Gastroesophageal sphincter (tissue), 4 donors: ENCODE data around the gene MCOLN2. TPM values are rescaled to one million over a fixed set of nuclear protein-coding genes. Genes with fewer than 3 reads are reported as not detected.
"Not testable (repeated sequence)": the region's sequence is repeated elsewhere in the genome, so short reads cannot be mapped to it uniquely, and the experiment has no call there.

Experiments
- ATAC-seq: fragments of 150-250 bp; one replicate; pipeline ENCODE4 v1.9.1; 2016; ENCODE audit warnings: mild to moderate bottlenecking, moderate library complexity
- H3K27ac ChIP-seq, 4 donors: fragments of 200-600 bp; sonication (generic) in 3 of 4; 1 replicate in 3 of 4; 2 replicates in 1 of 4; pipeline ENCODE4 v1.5.1; 2016 to 2019
- H3K27me3 ChIP-seq: fragments of 200-600 bp; sonication (generic); one replicate; pipeline ENCODE4 v1.5.1; 2019
- H3K36me3 ChIP-seq, 2 donors: fragments of 200-600 bp; sonication (generic); one replicate each; pipeline ENCODE4 v1.5.1; 2019; ENCODE audit warnings: control low read depth in 1 of 2
- H3K4me1 ChIP-seq, 3 donors: fragments of 200-600 bp; sonication (generic); 1 replicate in 2 of 3; 2 replicates in 1 of 3; pipeline ENCODE4 v1.5.1; 2016 to 2019; ENCODE audit warnings: control low read depth in 2 of 3
- H3K4me3 ChIP-seq, 2 donors: fragments of 200-600 bp; sonication (generic); one replicate each; pipeline ENCODE4 v1.5.1; 2019; ENCODE audit warnings: mild to moderate bottlenecking in 1 of 2, moderate library complexity in 1 of 2
- H3K9me3 ChIP-seq, 3 donors: fragments of 200-600 bp; sonication (generic); one replicate each; pipeline ENCODE4 v1.5.1; 2017 to 2019; ENCODE audit warnings: control low read depth in 2 of 3
- EP300 ChIP-seq: sonication (generic); formaldehyde crosslinking; IDR thresholded peaks from one replicate; pipeline ENCODE4 v1.6.1; 2017; ENCODE audit warnings: antibody characterized with exemption, mild to moderate bottlenecking
- POLR2A ChIP-seq, 2 donors: fragments of 450-650 bp; IDR thresholded peaks; one replicate each; pipeline ENCODE4 v1.6.1; 2017; ENCODE audit warnings: antibody characterized with exemption in 2 of 2, mild to moderate bottlenecking in 2 of 2, moderate library complexity in 1 of 2
- POLR2AphosphoS5 ChIP-seq: sonication (generic); formaldehyde crosslinking; IDR thresholded peaks from one replicate; pipeline ENCODE4 v1.6.1; 2017; ENCODE audit warnings: antibody characterized with exemption
- WGBS, 2 donors: methylation state at CpG; one replicate each; pipeline ENCODE4 v1.1.5; 2018; ENCODE audit warnings: low coverage in 1 of 2; 5-methylcytosine and 5-hydroxymethylcytosine counted together
- total RNA-seq, 4 donors: library from RNA; depleted of rRNA; stranded (reverse); fragments of >200 nt; gene quantifications; one replicate each; pipeline ENCODE4 v1.1.0, GENCODE V29; 2016
- TF ChIP-seq, protein P1 (sequence below), 4 experiments: fragments of 200-600 bp in 2 of 4; fragments of 450-650 bp in 2 of 4; sonication (generic) in 1 of 4; IDR thresholded peaks; one replicate each; pipeline ENCODE4 v1.5.1; 2017 to 2019; ENCODE audit warnings: antibody characterized with exemption in 4 of 4, mild to moderate bottlenecking in 2 of 4, moderate library complexity in 2 of 4

MCOLN2 gene
- total RNA-seq, 4 donors from 2014 or later = 0.19 to 1.9 (median 0.69) TPM

DNA sequence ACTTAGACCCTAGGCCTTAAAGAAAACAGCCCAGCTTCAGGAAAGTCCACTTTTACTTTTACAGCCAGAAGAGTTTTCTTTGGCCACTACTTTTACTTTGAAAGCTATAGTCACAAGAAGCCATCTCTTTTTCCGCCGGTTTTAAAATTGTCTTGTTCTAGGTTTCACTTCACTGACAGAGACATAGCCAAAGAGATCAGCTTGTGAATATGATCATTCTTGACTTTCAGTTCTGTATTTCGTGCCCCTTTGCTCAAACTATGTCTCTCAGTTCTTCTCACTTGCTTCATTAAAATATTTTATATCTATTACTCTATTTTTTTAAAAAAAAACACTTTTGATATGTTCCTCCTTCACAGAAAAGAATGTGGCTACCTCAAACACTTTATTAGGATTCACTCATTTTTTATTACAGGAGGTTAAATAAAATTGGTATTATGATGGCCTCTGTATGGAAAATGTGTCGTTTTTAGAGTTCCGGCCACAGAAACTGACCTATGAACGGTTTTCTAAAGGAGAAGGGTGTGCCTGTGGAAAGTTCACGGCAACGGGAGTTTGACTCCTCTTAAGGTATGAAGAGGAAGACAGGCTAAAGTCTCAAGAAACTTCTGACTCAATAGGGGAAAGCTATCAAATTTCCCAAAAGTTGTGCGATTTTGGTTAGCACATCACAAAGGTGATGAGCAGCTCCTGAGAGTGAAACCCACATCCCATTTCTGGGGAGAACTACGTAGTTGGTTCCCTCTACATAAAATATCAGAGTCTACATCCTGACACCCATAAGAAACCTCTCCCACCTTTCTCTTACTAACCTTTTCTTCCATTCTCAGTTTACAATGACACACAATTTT is 1.2 kb downstream of the MCOLN2 start:
- H3K4me1 ChIP-seq = peaks cover 3 to 26% (median 9%) of the 10 kb centered on the region in 3 donors
- H3K27me3 ChIP-seq = peaks cover 43% of the 10 kb centered on the region
- H3K36me3 ChIP-seq = no peaks in the 10 kb centered on the region
- TF ChIP-seq POLR2AphosphoS5 (no peak), POLR2A (IDR thresholded peaks at IDR 0.05) (no peak), EP300 (no peak)
- TF ChIP-seq, protein P1, sequence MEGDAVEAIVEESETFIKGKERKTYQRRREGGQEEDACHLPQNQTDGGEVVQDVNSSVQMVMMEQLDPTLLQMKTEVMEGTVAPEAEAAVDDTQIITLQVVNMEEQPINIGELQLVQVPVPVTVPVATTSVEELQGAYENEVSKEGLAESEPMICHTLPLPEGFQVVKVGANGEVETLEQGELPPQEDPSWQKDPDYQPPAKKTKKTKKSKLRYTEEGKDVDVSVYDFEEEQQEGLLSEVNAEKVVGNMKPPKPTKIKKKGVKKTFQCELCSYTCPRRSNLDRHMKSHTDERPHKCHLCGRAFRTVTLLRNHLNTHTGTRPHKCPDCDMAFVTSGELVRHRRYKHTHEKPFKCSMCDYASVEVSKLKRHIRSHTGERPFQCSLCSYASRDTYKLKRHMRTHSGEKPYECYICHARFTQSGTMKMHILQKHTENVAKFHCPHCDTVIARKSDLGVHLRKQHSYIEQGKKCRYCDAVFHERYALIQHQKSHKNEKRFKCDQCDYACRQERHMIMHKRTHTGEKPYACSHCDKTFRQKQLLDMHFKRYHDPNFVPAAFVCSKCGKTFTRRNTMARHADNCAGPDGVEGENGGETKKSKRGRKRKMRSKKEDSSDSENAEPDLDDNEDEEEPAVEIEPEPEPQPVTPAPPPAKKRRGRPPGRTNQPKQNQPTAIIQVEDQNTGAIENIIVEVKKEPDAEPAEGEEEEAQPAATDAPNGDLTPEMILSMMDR (IDR thresholded peaks at IDR 0.05) = no peak
- H3K4me3 ChIP-seq = peak overlapping the region in 1 of 2 donors; percentile 59
- 72 to 73% methylated on average over 9 to 10 of the region's 10 CpGs for WGBS, 2 donors
- H3K27ac ChIP-seq = no peak overlapping the region
- no peaks in the 10 kb centered on the region for H3K9me3 ChIP-seq
- no peak for ATAC-seq

GRCh38 chr1:84991097-84991920 is 5.6 kb downstream of the MCOLN2 start:
- no peaks in the 10 kb centered on the region for H3K36me3 ChIP-seq
- 61 to 71% methylated on average over 8 of the region's 8 CpGs for WGBS, 2 donors
- H3K27me3 ChIP-seq = peaks cover 5% of the 10 kb centered on the region
- H3K4me3 ChIP-seq = no peak overlapping the region
- TF ChIP-seq, protein P1 (IDR thresholded peaks at IDR 0.05) = no peak
- TF ChIP-seq EP300 (no peak), POLR2AphosphoS5 (no peak), POLR2A (IDR thresholded peaks at IDR 0.05) (no peak)
- no peaks in the 10 kb centered on the region for H3K9me3 ChIP-seq
- H3K4me1 ChIP-seq = peaks cover 0 to 1% (median 0%) of the 10 kb centered on the region in 3 donors
- no peak overlapping the region for H3K27ac ChIP-seq
- ATAC-seq = no peak

DNA sequence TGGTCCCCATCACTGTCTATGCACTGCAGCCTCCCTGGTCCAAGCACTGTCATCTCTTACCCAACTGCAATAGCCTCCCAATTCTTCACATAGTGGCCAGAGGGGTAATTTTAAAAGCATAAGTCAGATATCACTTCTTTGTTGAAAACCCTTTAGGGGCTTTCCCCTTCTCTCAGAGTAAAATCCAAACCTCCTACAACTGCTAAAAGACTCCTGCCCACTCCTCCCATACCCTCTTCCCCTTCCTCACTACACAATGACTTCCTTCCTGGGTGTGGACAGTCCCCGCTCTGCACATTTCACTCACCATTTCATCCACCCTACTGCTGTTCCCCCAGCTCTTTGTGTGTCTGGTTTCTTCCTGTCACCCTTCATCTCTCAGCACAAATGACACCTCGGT is 8.3 kb downstream of the MCOLN2 start:
- no peaks in the 10 kb centered on the region for H3K36me3 ChIP-seq
- 52 to 72% methylated on average over 2 of the region's 2 CpGs for whole genome bisulfite sequencing, 2 donors
- TF ChIP-seq POLR2AphosphoS5 (no peak), POLR2A (IDR thresholded peaks at IDR 0.05) (no peak), EP300 (no peak)
- TF ChIP-seq, protein P1 (IDR thresholded peaks at IDR 0.05) = no peak
- no peak for ATAC-seq
- no peaks in the 10 kb centered on the region for H3K4me1 ChIP-seq
- no peaks in the 10 kb centered on the region for H3K9me3 ChIP-seq
- H3K27me3 ChIP-seq = no peaks in the 10 kb centered on the region
- H3K4me3 ChIP-seq = no peak overlapping the region
- no peak overlapping the region for H3K27ac ChIP-seq

DNA sequence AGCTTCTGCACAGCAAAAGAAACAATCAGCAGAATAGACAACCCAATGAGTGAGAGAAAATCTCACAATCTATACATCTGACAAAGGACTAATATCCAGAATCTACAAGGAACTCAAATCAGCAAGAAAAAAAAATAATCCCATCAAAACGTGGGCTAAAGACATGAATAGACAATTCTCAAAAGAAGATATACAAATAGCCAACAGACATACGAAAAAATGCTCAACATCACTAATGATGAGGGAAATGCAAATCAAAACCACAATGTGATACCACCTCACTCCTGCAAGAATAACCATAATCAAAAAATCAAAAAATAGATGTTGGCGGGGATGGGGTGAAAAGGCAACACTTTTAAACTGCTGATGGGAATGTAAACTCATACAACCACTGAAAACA is 10.4 kb downstream of the MCOLN2 start:
- not testable (repeated sequence) for H3K4me3 ChIP-seq, ATAC-seq, H3K4me1 ChIP-seq, H3K27me3 ChIP-seq, H3K9me3 ChIP-seq, H3K27ac ChIP-seq, H3K36me3 ChIP-seq
- 83 to 86% methylated on average over 3 of the region's 3 CpGs for WGBS, 2 donors

- Histone ChIP-seq H3K9me3 (no peaks in the 10 kb centered on the region), H3K4me1 (no peaks in the 10 kb centered on the region), H3K36me3 (no peaks in the 10 kb centered on the region), H3K27me3 (no peaks in the 10 kb centered on the region), H3K27ac (no peak overlapping the region), H3K4me3 (no peak overlapping the region)
- TF ChIP-seq, protein P1 (IDR thresholded peaks at IDR 0.05) = no peak
- TF ChIP-seq POLR2AphosphoS5 (no peak), EP300 (no peak), POLR2A (IDR thresholded peaks at IDR 0.05) (no peak)
- no peak for ATAC-seq
Measured at GRCh38 chr1:84985365-84985764, 11.5 kb downstream of the MCOLN2 start.
